ENCODE measurements around the gene TMPRSS3.

- TF ChIP-seq CTCF (IDR thresholded peaks at IDR 0.05) (no peak), POLR2A (IDR thresholded peaks at IDR 0.05) (no peak), EP300 (IDR thresholded peaks at IDR 0.05) (no peak), POLR2AphosphoS5 (IDR thresholded peaks at IDR 0.05) (no peak)
Observed at GRCh38 chr21:42384989-42385388, 10.9 kb downstream of the TMPRSS3 start.
